ENCODE measurements around the gene MOB3C.

The MOB3C gene

GRCh38 chr1:46603858-46604549 lies 12.6 kb downstream of the MOB3C start, which contains the start of gene MKNK1:
TSS of gene MKNK1 (minus strand) at chr1:46604268. CDS start at chr1:46583327, 20,941 bp downstream.
- DNase-seq, result peak; percentile 85

DNA sequence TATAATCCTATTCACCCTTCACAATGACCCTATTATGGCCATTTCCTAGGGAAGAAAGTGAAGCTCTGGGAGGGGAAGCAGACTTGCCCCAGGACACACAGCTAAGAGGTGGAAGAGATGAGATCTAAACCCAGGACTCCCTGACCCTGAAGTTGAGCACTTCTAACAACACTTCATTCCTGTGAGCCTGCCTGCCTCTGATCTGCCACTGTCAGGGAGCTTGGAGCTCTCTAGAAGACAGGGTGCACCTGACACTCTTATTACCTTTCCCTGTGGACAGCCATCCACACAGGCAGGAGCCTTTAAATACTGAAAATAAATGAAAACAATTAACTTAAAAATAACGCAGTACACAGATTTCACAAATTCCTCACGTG lies 13.1 kb downstream of the MOB3C start:
- DNase-seq, result no peak

DNA sequence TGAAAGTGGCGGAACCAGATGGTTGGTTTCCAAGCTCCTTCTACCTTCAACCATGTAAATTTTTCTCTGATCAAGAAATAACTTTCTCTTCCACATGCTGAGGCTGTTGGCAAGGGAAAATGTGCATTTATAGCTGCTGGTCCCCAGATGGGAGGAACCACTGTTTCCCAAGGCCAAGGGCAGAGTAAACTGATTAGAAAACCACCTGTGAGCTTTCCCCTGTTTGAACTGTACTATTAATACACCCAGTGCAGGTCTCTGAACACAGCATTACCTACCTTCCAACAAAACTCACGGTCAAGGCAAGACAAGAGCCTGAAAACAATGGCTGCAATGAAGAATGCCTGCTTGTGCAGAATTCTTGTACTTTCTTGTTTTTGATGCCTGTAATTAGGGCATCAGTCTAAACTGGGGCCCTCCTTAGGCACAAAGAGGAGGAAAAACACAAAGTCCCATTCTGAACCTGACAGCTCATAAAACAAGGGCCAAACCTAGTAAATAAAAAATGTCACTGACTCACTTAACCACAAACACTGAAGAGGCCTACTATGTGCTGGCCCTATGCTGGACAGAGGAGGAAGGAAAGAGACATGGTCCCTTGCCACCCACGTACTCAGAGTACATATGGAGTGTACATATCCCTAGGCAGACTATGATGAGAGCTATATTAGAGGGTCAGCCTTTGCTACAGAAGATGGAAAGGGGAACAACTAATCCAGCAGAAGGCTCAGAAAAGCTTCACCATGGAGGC lies 15.2 kb downstream of the MOB3C start:
- no peak for DNase-seq

- DNase-seq, result no peak
Measured at GRCh38 chr1:46599059-46599970, 17.3 kb downstream of the MOB3C start.

GRCh38 chr1:46596846-46597245 lies 19.8 kb downstream of the MOB3C start:
- no peak for DNase-seq

- DNase-seq, result no peak
Measured at GRCh38 chr1:46596036-46596435, 20.6 kb downstream of the MOB3C start.

GRCh38 chr1:46595127-46595526 lies 21.5 kb downstream of the MOB3C start:
- DNase-seq, result peak; percentile 80

DNA sequence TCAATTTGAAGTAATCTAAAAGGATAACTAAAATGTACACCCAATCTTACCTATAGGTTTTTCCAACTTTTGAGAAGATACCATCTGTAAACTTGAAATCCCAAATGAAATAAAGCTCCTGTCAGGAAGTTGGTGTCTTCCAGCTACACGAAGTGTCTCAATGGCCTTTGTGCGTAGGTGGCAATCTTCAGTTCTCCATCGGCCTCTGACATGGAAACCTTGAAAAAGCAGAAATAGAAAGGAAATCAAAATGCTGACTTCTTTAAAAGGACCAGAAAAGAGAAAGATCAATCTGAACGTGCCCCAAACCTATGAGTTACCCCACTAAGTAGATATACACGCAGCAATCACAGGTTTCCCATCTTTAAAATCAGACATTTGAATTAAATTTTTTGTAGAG lies 22.5 kb downstream of the MOB3C start:
- DNase-seq, result no peak

DNA sequence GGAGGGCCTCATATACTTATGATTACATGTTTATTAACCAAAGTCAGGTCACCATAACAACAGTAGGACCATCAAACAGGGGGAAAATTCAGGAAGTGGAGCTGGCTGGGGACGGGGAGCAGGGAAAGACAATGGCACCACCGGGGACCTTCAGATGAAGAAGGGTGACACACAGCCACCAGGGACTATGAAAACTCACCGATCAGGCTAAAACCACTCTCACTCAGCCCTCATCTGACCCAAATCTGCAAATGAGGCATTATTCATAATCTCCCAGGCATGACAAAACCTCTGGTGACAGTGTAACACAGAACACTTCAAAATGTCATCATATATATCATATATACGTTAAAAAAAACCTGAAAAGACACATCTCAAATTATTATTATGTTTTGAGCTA lies 23.8 kb downstream of the MOB3C start:
- DNase-seq, result no peak

DNA sequence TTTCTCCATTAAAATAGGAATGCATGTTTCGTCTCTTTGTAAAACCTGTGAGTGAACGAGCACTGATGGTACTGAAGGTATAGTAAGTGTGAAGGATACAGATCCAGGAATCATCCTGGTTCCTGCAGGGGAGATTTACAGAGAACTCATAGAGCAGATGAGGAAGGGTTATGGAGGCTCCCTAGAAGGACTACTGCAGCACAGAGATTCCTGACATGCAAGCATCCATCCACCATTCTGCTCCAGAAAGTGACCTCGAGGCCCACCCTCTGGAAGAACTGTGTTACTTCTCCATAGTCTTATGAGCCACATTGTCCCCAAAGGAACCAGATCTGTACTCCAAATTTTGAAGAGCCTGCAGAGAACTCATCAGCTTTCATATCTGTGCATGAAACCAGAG lies 27.1 kb downstream of the MOB3C start:
- DNase-seq, result no peak

GRCh38 chr1:46587069-46587468 lies 29.5 kb downstream of the MOB3C start:
- no peak for DNase-seq

GRCh38 chr1:46585312-46585938 lies 31.2 kb downstream of the MOB3C start:
- no peak for DNase-seq

GRCh38 chr1:46583494-46583893 lies 33.1 kb downstream of the MOB3C start:
- DNase-seq, result no peak

DNA sequence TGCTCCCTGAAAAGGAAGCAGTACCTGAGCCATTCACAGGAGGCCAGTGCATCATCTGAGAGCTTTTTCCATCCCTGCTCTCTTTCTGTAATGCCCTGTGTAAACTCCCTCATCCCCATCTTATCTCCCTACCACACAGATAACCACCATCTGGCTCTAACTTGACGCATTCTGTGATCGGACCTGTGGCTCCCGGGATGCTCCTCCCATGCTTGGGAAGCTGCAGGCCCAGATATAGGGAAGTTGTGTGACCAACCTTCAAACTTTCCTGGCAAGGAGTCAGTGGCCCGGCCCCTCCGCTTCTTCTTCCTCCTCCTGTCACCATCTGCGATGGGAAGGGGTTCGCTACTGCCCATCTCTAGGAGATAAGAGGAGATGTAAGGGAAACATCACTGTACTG lies 33.6 kb downstream of the MOB3C start:
- DNase-seq, result no peak

- DNase-seq, result peak; percentile 97
Measured at GRCh38 chr1:46581681-46582455, 34.7 kb downstream of the MOB3C start.

GRCh38 chr1:46580140-46580903 lies 36.3 kb downstream of the MOB3C start:
- DNase-seq, result peak; percentile 94

GRCh38 chr1:46577671-46578070 lies 38.9 kb downstream of the MOB3C start:
- no peak for DNase-seq

DNA sequence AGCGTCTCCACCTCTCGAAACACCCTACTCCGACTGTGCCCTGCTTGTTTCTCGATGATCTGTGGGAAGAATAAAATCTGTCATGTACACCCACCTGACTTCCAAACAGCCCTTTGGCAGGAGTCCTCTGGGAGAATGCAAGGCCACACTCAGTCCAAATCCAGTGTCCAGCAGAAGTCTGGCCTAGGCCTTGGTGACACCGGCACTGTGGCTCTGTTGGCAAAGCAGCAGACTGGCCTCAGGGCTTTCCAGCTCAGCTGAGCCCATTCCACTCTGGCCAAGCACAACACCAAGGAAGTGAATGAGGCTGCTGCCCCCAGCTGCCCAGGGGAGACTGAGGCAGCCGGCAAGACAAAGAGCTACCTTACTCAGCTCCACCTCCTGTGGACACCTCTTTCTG lies 40.0 kb downstream of the MOB3C start:
- no peak for DNase-seq

GRCh38 chr1:46575778-46576177 lies 40.8 kb downstream of the MOB3C start:
- DNase-seq, result no peak

DNA sequence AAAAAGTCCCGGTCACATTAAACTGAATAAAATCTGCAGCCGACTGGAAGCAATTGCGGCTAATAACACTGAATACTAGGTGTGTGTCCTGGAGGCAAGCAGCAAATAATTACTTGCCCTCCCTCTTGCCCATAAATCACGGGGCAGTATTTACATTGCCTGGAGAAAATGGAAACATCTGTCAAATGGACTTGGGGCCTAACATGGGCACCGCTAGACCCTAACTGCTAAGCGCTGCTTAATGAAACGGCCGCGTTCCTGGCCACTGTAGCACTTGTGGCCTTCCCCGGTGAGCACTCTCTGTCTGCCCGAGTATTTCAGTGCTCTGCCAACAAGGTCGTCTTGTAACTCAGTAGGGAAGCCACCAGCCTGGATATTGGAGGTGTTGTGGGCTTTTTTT lies 41.3 kb downstream of the MOB3C start:
- no peak for DNase-seq

GRCh38 chr1:46571691-46572225 lies 44.9 kb downstream of the MOB3C start:
- no peak for DNase-seq

Data from GF-D8 (cell line).